Umbilical cord (tissue), 2 donors: ENCODE data around the gene QPCT. TPM values are rescaled to one million over a fixed set of nuclear protein-coding genes. Genes with fewer than 3 reads are reported as not detected.
"Not testable (repeated sequence)": the region's sequence is repeated elsewhere in the genome, so short reads cannot be mapped to it uniquely, and the experiment has no call there.

ENCODE experiments used
- DNase-seq: peaks from one replicate; pipeline ENCODE4 v3.0.0-alpha.2; 2015; ENCODE audit warnings: low spot score
- total RNA-seq: library from RNA; depleted of rRNA; stranded (reverse); fragments of >200 nt; gene quantifications from one replicate; pipeline ENCODE4 v1.2.3, GENCODE V29; 2014; ENCODE audit warnings: low replicate concordance; ENCODE audit not compliant: insufficient read depth

The QPCT gene
- total RNA-seq, 1 donor from 2014 or later, result 37.6 TPM

DNA sequence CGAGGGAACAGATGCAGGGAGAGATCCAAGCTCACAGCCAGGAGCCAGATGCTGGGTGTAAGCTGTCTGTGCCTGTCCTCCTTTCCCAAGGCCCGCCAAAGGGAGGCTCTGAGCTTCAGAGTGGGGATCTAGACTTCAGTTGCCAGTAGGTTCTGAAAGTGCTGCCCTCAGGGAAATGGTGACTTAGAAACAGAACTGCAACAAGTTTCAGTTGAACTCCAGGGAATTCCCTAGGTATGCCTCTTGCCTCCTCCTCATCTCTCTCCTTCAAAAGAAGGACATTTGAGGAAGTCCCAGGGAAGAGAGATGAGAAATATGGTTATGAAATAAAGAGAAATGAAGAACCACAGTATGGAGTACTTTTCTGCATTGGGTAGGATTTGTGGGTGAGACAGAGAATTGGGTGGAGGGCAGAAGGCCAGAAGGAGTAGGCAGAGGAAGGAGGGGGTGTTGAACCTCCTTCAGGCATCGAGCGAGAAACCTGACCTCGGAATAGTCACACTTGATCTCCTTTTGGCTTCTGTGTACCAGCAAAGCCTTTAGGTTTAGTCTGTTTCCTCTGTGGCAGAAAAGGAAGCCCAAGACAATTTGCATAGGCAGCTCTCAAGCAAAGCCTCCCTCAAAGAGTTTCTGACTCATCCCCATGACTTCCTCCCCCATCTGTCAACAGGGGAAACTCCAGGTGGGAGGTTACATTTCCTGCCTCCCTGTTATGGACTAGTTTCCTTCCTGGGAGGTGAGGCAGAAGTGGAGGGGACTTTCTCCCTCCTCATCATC, 45.7 kb downstream of the QPCT start:
- DNase-seq, result peak; percentile 50

DNA sequence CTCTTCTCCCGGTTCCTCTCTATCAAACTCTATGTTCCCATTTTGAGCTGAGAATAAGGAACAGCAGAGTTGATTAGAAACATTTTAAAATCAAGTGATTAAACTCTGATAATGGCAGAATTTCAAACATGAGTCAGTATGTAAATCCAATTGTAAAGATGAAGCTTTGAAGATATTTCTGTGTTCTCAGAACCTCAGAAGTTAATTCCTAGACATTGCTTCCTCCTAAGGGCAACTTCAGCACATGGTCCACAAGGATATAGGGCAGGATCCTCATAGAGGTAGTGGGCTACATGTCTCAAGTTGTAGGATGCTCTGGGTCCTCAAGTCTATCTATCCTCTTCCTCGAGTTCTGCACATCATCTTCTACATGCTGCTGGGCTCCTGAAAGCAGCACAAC, 46.3 kb downstream of the QPCT start:
- no peak for DNase-seq

DNA sequence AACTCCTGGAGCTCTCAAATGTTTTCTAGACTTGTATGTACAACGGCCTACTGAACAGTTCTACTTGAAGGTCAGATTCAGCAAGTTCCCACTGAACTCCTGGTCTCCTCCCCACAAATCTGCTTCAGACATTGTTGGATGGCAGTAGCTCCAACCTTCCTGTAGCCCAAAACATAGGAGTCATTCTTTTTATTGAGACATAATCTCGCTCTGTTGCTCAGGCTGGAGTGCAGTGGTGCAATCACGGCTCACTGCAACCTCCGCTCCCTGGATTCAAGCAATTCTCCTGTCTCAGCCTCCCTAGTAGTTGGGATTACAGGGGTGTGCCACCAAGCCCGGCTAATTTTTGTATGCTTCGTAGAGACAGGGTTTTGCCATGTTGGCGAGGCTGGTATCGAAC, 47.3 kb downstream of the QPCT start:
- DNase-seq, result no peak

DNA sequence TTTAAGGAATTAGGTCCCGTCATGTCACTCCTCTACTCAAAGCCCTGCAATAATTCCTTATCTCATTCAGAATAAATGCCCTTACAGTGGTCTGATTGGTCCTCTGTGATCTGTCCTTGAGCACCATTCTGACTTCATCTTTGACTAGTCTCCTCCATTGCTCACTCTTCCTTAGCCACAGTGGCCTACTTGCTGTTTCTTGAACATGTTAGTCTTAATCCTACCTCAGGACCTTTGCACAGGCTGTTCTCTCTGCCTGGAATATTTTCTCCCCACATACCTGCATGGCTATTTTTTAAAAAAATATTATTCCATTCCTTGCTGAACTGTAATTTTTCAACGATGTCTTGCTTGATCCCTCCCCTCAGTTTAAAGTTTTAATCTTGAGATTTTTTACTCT, 48.0 kb downstream of the QPCT start:
- DNase-seq, result no peak

DNA sequence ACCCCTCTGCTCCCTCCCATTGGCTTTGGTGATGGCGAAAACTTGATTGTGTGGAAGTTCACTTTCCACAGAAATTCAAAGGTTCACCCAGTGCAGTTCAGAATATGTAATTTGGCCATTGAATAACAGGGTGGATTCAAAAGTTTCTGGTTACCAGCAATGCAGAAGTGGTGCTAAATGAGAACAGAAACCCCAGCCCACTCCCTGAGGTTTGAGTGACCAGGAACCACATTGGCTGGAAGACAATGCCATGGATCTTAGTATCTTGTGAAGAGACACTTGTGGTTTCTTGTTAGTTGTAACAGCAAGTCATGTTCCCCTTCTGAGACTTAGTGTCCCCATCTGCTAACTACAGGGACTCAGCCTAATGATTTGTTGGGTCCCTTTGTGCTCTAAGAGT, 49.8 kb downstream of the QPCT start:
- DNase-seq, result no peak

DNA sequence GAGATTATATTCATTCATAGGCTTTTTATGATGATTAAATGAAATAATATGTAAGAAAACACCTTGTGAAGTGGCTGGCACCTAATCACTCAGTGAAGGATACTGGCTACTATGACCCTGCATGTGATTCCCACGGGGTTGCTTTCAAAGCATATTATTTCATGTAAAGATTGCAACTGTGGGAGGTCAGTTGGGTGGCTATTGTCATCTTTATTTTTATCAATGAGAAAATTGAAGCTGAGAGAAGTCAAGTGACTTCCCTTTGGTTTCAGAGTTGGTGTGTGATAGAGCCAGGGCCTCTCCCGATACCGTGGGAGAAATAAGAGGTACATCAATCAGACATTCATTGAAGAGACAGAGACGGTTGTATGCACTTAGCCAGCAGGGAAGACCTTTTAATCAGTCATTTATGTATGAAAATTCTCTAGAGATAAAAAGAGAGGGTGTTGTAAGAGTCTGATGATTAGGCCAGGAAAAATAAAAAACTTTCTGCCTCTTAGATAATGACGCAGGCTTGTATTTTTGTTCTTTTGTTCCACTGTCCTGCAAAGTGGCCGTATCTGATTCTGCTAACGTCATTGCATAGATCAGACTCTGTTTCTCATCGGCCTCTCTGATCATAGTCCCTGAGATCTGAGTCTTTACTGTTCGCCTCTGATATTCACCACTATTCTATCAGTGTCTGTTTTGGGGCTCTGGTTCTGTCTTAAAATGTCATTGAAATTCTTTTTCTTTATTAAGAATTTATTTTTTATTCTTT, 50.5 kb downstream of the QPCT start:
- no peak for DNase-seq

DNA sequence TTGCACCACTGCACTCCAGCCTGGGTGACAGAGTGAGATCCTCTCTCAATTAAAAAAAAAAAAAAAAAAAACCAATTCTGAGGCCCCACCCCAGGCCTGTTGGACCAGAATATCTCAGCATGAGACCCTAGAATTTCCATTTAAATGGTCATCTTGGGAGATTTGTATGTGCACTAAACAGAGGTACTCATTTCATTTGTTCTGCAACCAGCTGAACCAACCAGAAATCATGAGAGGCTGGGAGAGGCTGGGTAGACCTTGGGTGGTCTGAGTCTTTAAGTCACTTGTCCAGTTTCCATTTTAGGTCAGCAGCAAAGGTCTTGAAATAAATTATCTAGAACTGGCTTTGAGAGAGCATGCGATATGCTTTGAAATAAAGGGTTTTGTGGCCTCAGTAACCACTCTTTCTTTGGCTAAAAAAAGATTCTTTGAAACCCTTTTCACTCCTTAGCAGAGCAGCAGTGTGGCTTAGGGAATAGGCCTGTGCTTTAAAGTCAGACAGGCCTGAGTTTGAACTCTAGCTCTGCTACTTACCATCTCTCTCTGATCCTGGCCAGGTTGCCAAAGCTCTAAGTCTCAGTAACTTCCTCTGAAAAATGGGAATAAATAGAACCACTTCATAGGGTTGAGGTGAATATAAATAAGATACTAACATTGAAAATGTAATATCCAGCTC, 52.6 kb downstream of the QPCT start:
- peak; percentile 29 for DNase-seq

DNA sequence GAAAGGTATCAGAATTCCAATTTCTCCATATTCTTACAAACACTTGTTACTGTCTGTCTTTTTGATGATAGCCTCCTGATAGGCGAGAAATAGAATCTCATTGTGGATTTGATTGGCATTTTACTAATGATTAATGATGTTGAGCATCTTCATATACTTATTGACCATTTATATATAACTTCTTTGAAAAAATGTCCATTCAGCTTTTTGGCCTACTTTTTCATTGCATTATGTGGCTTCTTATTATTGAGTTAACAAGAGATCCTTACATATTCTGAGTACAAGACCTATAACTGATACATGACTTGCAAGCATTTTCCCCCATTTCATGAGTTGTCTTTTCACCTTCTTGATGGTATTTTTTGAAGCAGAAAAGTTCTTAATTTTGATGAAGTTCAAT, 54.6 kb downstream of the QPCT start:
- DNase-seq, result no peak

DNA sequence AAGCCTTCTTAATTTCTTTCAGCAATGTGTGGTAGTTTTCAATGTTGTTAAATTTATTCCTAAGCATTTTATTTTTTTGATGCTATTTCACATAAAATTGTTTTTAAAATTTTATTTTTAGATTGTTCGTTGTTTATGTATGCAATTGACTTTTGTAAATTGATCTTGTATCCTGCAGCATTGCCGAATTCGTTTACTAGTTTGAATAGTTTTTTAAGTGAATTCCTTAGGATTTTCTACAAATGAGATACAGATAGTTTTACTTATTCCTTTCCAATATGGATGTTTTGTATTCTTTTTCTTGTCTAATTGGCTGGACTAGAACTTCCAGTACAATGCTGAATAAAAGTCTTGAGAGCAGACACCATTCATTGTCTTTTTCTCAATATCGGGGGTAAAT, 55.6 kb downstream of the QPCT start:
- no peak for DNase-seq

DNA sequence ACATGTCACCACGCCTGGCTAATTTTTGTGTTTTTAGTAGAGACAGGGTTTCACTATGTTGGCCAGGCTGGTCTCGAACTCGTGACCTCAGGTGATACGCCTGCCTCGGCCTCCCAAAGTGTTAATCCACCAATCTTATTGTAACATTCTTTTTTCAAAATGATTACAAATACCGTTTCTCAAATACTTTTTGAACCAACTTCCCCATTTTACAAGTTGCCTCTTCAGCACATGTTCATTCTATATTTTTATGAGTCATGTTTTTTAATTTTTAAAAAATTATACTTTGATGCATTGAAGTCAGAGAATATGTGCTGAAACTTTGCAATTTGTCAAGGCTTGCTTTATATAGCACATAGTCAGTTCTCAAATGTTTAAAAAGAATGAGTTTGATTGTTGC, 58.2 kb downstream of the QPCT start:
- DNase-seq, result no peak

DNA sequence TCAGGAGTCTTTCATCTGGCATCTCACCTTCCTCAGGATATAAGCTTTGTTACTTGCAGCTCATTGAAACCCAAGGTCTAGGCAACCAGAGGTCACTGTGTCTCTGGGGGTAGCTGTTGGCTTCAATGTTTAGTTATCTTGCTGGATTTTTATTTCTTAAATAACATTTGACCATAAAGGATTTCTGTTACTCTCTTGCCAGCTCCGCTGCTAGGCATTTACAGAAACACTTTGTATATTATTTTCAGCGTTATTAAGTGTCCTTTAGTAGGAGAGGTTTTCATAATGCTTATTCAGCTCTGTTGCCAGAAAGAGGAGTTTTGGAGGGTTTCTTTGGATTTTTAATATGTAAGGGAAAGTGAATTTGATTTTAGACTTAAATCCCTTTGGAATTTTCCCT, 61.4 kb downstream of the QPCT start:
- peak; percentile 74 for DNase-seq

DNA sequence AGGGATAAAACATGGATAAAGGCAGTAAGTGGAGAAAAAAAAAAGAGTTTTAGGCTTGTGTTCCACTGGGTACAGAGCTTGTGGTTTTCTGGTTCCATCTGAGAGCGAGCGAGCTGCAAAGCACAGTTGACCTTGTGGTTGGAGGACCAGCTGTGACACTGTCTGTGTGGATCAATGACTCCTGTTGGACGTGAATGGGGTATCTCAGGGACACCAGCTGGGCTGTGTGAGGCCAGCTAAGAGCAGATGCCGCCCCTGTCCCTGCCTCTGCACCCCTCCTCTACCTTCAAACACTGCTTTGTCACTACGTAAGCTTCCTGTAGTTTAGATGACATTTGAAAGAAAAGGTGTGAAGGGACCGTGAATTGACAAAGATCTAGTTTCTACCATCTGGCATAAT, 67.8 kb downstream of the QPCT start:
- DNase-seq, result no peak

DNA sequence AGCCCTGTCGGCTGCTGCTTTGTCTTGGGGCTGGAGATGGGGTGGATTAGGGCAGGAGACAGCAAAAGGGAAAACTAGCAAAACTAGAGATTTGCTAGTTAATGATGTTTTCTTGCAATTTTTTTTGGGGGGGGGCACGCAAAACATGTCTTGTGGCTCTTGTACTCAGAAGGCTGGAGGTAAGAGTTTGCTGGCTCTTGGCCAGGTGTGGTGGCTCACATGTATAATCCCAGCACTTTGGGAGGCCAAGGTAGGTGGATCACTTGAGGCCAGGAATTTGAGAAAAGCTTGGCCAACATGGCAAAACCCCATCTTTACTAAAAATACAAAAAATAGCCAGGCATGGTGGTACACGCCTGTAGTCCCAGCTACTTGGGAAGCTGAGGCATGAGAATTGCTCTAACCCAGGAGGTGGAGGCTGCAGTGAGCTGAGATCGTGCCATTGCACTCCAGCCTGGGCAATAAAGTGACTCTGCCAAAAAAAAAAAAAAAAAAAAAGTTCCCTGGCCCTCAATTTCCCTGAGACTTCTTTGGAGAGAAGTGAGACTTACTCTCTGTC, 69.6 kb downstream of the QPCT start:
- DNase-seq, result not testable (repeated sequence)

DNA sequence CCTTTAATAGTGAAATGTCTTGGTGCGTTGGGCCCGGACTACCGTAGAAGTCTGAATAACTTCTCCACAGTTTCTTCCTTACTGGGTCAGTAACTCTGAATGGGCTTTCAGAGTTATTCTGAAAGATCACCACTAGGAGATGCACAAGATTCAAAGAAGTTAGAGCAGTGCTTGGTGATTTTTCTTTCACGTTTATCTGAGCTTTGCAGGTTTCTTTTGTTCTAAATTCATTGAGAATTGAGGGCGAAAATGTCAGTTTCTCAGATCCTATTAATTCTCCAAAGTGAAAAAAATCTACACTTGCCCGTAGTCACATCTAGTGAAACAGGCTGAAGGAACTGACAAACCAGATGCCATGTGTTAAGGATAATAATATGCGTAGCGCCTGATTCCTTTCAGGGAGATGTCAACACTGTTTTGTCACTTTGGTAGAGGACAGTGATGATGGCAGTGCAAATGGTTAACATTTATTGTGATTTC, 70.1 kb downstream of the QPCT start:
- DNase-seq, result peak; percentile 79

DNA sequence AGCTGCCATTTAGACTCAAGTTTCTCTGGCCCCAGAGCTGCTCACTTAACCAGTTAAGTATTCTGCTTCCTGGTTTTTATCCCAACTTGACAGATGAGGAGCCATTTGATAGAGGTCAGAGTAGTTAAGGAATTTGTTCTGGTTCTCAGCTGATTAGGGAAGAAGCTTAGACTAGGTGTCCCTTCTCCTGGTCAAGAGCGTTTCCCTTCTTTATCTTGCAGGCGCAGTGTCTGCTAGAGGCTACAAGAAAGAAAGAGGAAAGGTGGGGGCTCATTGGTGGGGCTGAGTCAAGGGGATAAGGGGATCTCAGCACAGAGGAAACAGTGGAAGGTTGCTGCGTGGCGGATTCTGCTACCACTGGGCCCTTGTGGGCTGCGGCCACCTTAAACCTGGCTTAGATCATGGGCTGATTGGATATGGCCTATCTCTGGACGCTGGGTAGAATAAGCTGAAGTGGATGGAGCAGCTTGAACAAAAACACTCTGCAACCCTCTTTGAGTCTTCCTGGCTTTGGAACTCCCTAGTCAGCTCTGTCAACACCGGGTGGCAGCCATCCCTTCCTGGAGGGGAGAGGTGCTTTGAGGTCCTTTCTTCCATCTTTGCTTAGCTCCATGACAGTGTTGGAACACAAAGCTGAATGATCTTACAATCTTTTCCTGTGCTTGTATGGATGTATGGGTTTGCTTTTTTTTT, 70.8 kb downstream of the QPCT start:
- DNase-seq, result peak; percentile 71

DNA sequence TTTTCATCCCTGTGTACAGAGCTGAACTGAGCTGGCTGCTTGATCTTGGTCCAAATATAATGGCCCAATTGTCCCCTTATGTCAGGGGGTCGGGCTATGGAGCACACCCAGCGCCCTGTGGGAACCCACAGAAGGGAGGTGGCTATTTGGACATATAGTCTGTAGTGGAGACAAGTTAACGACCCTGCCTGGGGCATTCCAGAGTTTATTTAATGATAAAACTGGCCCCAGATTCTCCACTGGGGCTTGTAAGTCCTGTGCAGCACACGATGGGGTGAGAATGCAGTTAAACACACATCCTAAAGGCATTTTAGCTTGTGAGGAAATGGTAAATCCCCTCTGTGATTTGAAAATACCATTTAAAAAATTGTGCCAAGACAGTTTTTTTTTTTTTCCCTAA, 72.9 kb downstream of the QPCT start:
- DNase-seq, result peak; percentile 76

DNA sequence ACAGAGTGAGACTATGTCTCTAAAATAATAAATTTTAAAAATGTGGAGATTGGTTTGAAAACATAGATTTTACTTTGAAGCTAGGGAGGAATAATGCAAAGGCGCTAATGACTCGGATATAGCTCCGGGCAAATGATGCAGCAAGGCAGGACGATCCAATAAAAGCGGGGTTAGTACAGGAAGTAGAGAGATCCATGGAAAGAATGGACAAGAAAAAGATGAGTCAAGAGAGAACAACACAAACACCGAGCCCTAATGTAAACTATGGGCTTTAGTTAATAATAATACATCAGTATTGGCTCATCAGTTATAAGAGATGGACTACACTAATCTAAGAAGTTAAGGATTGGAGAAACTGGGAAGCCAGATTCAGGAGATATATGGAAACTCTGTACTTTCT, 74.5 kb downstream of the QPCT start:
- no peak for DNase-seq

DNA sequence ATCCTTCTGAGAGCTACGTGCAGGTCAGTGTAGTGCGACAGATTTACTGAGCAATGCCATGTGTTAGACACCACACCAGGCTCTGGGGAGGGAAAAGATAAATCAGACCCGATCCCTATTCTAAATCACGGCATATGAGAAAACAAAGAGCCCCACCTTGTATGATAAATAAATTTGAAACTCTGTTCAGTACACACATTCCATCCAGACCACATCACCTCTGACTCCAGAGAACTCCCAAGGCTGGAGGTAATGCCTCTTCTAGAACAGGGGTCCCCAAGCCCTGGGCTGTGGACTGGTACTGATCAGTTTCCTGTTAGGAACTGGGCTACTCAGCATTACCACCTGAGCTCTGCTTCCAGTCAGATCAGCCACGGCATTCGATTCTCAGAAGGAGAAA, 77.3 kb downstream of the QPCT start:
- no peak for DNase-seq

DNA sequence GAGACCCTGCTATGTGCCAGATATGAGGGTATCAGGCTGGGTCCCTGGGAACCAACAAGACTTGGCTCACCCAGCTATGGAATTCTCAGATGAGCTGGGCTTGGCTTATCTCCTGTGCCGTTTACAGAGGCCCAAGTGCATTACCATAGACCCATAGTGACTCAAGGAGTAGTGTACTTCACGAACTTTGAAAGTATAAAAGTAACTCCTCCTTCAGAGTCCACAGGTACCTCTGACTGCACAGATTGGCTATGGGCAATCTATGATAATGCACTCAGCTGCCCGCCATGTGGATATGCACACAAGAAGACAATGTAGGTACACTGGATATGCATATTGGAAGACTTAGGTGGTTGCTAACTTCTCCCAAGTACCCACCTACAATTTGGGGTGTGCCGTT, 78.4 kb downstream of the QPCT start:
- no peak for DNase-seq
